Right atrium auricular region (tissue), 2 donors: ENCODE measurements around the gene HIPK4. TPM values are rescaled to one million over a fixed set of nuclear protein-coding genes. Genes with fewer than 3 reads are reported as not detected.
"Not testable (repeated sequence)": the region's sequence is repeated elsewhere in the genome, so short reads cannot be mapped to it uniquely, and the experiment has no call there.

ENCODE experiments used
- DNase-seq: peaks from one replicate; pipeline ENCODE4 v3.0.0-alpha.2; 2019; ENCODE audit warnings: low spot score
- H3K27ac ChIP-seq, 2 donors: fragments of 200-600 bp; sonication (generic); 1 replicate in 1 of 2; 2 replicates in 1 of 2; pipeline ENCODE4 v1.5.1; 2016 to 2019
- H3K27me3 ChIP-seq, 2 donors: fragments of 200-600 bp; sonication (generic); one replicate each; pipeline versions ENCODE4 v1.5.1 to v1.6.0; 2017 to 2019
- H3K36me3 ChIP-seq: fragments of 200-600 bp; sonication (generic); one replicate; pipeline ENCODE4 v1.5.1; 2016
- H3K4me1 ChIP-seq, 2 donors: fragments of 200-600 bp; sonication (generic); one replicate each; pipeline versions ENCODE4 v1.5.1 to v1.6.0; 2017 to 2019
- H3K4me3 ChIP-seq, 2 donors: fragments of 200-600 bp; sonication (generic); 1 replicate in 1 of 2; 2 replicates in 1 of 2; pipeline ENCODE4 v1.5.1; 2017 to 2019; ENCODE audit warnings: mild to moderate bottlenecking in 1 of 2, moderate library complexity in 1 of 2
- H3K9me3 ChIP-seq, 2 donors: fragments of 200-600 bp; sonication (generic); one replicate each; pipeline ENCODE4 v1.5.1; 2019
- CTCF ChIP-seq, 2 donors: fragments of 200-600 bp; sonication (generic); IDR thresholded peaks; one replicate each; pipeline ENCODE4 v1.5.1; 2019; ENCODE audit warnings: antibody characterized with exemption in 2 of 2
- microRNA-seq, 2 donors: library from miRNA; unstranded; fragments of <30 nt; microRNA quantifications; one replicate each; pipeline ENCODE4, GENCODE V29; 2016 to 2017; ENCODE audit warnings: borderline number of aligned reads in 2 of 2, borderline replicate concordance in 1 of 2
- total RNA-seq, 2 donors: library from RNA; depleted of rRNA; stranded (reverse); fragments of >200 nt; gene quantifications; one replicate each; pipeline ENCODE4 v1.1.0, GENCODE V29; 2016

The HIPK4 gene
- total RNA-seq, 2 donors from 2014 or later = 1.0 TPM; not detected in 1

DNA sequence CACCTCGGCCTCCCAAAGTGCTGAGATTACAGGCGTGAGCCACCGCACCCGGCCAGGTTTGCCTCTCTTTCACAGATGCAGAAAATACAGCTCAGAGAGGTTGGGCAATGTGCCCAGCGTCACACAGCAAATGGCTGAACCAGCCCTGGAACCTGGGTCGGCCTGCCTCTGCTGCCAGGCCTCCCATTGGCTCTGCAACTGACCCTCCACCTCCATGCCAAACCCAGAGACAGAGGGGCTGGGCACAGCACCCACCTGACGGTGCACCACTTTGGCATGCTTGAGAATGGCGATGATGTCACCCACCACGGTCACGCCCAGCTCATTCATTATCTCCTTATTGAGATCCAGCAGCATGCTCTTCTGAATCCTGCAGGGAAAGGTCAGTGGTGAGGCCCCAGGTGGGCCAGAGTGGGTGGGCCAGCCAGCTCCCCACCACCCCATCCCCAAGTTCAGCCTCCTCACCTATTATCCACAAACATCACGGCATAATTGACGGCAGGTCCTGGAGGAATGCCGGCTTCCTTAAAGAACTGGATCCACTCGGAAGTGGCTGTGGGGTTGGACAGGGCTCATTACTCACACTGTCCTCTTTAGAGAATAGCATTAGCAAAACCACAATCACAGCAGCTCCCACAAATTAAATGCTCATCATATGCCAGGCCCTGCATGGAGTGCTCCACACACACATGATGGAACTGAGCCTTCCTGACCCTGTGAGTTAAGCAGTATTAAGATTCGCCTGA lies 54.0 kb downstream of the HIPK4 start:
- no peaks in the 10 kb centered on the region for H3K27me3 ChIP-seq
- H3K36me3 ChIP-seq = peaks cover 55% of the 10 kb centered on the region
- no peaks in the 10 kb centered on the region for H3K9me3 ChIP-seq
- H3K27ac ChIP-seq = no peak overlapping the region
- DNase-seq = no peak
- no peak for TF ChIP-seq CTCF (IDR thresholded peaks at IDR 0.05)
- H3K4me3 ChIP-seq = no peak overlapping the region
- H3K4me1 ChIP-seq = peaks cover 0 to 5% of the 10 kb centered on the region in 2 donors

DNA sequence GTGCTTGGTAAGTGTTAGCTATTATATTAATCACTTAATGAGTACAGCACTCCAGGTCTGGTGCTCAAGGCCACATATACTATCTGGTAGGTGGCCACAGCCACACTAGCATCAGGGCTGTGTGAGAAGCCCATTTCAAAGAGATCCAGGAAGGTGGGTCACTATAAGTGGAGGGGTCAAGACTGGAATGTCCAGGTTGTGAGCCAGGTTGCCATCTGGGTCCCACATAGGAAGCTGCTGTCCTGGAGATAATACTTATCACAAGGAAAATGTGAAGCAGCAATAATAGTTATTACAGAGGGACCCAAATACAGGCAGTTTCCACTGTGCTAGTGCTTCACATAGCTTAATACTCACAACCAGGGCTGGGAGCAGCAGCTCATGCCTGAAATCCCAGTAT lies 54.9 kb downstream of the HIPK4 start:
- Histone ChIP-seq H3K9me3 (no peaks in the 10 kb centered on the region), H3K4me3 (no peak overlapping the region), H3K27ac (no peak overlapping the region), H3K27me3 (no peaks in the 10 kb centered on the region), H3K36me3 (peaks cover 63% of the 10 kb centered on the region), H3K4me1 (peaks cover 0 to 5% of the 10 kb centered on the region in 2 donors)
- no peak for DNase-seq
- no peak for TF ChIP-seq CTCF (IDR thresholded peaks at IDR 0.05)

DNA sequence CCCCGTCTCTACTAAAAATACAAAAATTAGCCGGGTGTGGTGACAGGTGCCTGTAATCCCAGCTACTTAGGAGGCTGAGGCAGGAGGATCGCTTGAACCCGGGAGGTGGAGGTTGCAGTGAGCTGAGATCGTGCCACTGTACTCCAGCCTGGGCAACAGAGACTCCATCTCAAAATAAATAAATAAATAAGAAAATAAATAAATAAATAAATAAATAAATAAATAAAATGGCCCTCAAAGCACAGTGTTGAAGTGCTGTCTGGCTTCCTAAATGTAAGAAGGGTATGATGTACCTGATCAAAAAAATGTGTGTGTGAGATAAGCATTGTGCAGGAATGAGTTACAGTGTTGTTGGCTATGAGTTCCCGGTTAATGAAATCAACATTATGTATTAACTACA lies 56.9 kb downstream of the HIPK4 start:
- H3K4me3 ChIP-seq, H3K4me1 ChIP-seq, H3K27me3 ChIP-seq, H3K9me3 ChIP-seq, H3K27ac ChIP-seq, DNase-seq: not testable (repeated sequence)
- H3K36me3 ChIP-seq = peaks cover 71% of the 10 kb centered on the region

DNA sequence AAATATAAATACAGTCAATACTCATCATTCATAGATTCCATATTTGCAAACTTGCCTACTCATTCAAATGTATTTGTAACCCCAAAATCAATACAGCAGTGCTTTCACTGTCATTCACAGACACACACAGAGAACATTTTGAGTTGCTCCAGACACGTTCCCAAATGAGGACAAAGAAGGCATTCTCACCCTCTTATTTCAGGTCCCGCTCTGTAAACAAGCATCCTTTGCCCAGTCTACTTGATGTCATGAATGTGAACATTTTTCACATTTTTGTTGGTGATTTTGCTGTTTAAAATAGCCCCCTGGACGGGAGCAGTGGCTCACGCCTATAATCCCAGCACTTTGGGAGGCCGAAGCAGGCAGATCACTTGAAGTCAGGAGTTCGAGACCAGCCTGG lies 57.3 kb downstream of the HIPK4 start:
- no peak for TF ChIP-seq CTCF (IDR thresholded peaks at IDR 0.05)
- DNase-seq = no peak
- Histone ChIP-seq H3K36me3 (peaks cover 75% of the 10 kb centered on the region), H3K27me3 (no peaks in the 10 kb centered on the region), H3K4me3 (no peak overlapping the region), H3K9me3 (no peaks in the 10 kb centered on the region), H3K27ac (no peak overlapping the region), H3K4me1 (peaks cover 0 to 5% of the 10 kb centered on the region in 2 donors)

GRCh38 chr19:40331052-40331451 lies 58.9 kb downstream of the HIPK4 start:
- TF ChIP-seq CTCF (IDR thresholded peaks at IDR 0.05) = no peak
- H3K36me3 ChIP-seq = peaks cover 87% of the 10 kb centered on the region
- H3K4me3 ChIP-seq = no peak overlapping the region

More at GRCh38 chr19:40331052-40331451, 58.9 kb downstream of the HIPK4 start:
- Histone ChIP-seq H3K9me3 (no peaks in the 10 kb centered on the region), H3K27me3 (no peaks in the 10 kb centered on the region), H3K4me1 (no peaks in the 10 kb centered on the region), H3K27ac (no peak overlapping the region)
- no peak for DNase-seq

Small RNAs within 50 kb of the gene (microRNA-seq; reads per million reads assigned to microRNA genes)
- 0 to 0.71 reads per million in 2 donors for gene MIR6796

Other genes starting within 250 kb of the HIPK4 start
- gene MAP3K10, start 198.8 kb downstream of the HIPK4 start, total RNA-seq = 10 to 100 TPM; 12.3 to 13.6 TPM
- not detected for gene TTC9B, start 171.8 kb downstream of the HIPK4 start, total RNA-seq
- not detected for gene CCNP, start 163.5 kb downstream of the HIPK4 start, total RNA-seq
- gene AKT2, start 104.8 kb downstream of the HIPK4 start, total RNA-seq = 10 to 100 TPM; 63.3 to 76.7 TPM
- gene C19orf47, start 41.8 kb downstream of the HIPK4 start, total RNA-seq = 10 to 100 TPM; 58.2 to 88.2 TPM
- 100 to 1,000 TPM; 273 to 315 TPM for gene PLD3, start 41.5 kb downstream of the HIPK4 start, total RNA-seq
- gene PRX, start 23.2 kb upstream of the HIPK4 start, total RNA-seq = 1 to 10 TPM; 4.8 to 5.1 TPM
- 10 to 100 TPM; 12.7 to 27.2 TPM for gene SERTAD1, start 35.8 kb upstream of the HIPK4 start, total RNA-seq
- 10 to 100 TPM; 19.2 to 25.4 TPM for gene SERTAD3, start 54.2 kb upstream of the HIPK4 start, total RNA-seq
- 100 to 1,000 TPM; 123 to 199 TPM for gene BLVRB, start 75.6 kb upstream of the HIPK4 start, total RNA-seq
- gene SPTBN4, start 76.8 kb upstream of the HIPK4 start, total RNA-seq = 1 to 10 TPM; 5.2 to 5.5 TPM
- 10 to 100 TPM; 15.8 to 35.6 TPM for gene SHKBP1, start 186.7 kb upstream of the HIPK4 start, total RNA-seq
- 100 to 1,000 TPM; 152 to 257 TPM for gene LTBP4, start 211.2 kb upstream of the HIPK4 start, total RNA-seq